ENCODE data around the gene RAP1GDS1. TPM values are rescaled to one million over a fixed set of nuclear protein-coding genes. Genes with fewer than 3 reads are reported as not detected.
A peak's percentile ranks its signal among the peaks of the same experiment; 100 is the strongest.
"Not testable (repeated sequence)": the region's sequence is repeated elsewhere in the genome, so short reads cannot be mapped to it uniquely, and the experiment has no call there.

Gene RAP1GDS1
- total RNA-seq, 1 donor from 2014 or later = 66.3 TPM

DNA sequence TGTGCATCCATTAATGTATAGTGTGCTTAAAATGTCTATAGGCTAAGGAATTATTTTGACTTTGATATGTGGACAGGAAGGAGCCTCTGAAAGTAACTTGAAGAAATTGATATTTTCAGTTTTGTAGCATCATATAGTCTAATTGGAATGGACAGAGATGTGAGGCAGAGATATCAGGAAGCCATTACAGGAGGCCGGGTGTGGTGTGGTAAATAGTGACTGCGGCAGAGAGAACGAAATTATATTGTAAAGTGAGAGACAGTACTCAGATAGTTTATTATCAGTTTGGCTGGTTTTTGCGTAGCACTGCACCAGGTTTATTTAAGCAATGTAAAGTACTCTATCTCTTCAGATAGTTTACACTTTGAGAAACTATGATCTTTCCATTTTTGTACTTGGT lies 98.5 kb downstream of the RAP1GDS1 start:
- no peak overlapping the region for H3K4me3 ChIP-seq (ENCODE audit: low read depth, low read length)
- no peaks in the 10 kb centered on the region for H3K36me3 ChIP-seq (ENCODE audit: control insufficient read depth, insufficient read depth, low read length)
- H3K27me3 ChIP-seq (ENCODE audit: control insufficient read depth, insufficient read depth, low read length) = no peaks in the 10 kb centered on the region
- DNase-seq (ENCODE audit: low read depth) (no peak), FAIRE-seq (no peak)
- TF ChIP-seq, protein P1, sequence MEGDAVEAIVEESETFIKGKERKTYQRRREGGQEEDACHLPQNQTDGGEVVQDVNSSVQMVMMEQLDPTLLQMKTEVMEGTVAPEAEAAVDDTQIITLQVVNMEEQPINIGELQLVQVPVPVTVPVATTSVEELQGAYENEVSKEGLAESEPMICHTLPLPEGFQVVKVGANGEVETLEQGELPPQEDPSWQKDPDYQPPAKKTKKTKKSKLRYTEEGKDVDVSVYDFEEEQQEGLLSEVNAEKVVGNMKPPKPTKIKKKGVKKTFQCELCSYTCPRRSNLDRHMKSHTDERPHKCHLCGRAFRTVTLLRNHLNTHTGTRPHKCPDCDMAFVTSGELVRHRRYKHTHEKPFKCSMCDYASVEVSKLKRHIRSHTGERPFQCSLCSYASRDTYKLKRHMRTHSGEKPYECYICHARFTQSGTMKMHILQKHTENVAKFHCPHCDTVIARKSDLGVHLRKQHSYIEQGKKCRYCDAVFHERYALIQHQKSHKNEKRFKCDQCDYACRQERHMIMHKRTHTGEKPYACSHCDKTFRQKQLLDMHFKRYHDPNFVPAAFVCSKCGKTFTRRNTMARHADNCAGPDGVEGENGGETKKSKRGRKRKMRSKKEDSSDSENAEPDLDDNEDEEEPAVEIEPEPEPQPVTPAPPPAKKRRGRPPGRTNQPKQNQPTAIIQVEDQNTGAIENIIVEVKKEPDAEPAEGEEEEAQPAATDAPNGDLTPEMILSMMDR (IDR thresholded peaks at IDR 0.05; ENCODE audit: insufficient read depth, low read length, severe bottlenecking) = no peak

DNA sequence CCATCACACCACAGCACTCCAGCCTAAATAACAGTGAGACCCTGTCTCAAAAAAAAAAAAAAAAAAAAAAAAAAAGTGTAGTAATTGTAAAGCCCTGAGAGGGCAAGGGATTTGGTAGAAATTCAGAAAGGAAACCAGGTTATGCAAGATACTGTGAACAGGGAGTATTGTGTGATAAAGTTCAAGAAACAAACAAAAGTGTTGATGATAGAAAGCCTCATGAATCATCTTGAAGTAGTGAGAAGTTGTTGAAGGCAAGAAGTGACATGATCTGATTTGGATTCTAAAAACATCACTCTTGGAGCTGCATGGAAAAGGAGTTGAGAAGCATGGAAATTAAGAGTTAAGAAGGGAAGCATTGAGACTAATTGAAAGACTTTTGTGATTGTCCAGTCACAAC lies 102.2 kb downstream of the RAP1GDS1 start:
- Histone ChIP-seq H3K4me3 (ENCODE audit: low read depth, low read length) (no peak overlapping the region), H3K27me3 (ENCODE audit: control insufficient read depth, insufficient read depth, low read length) (no peaks in the 10 kb centered on the region), H3K36me3 (ENCODE audit: control insufficient read depth, insufficient read depth, low read length) (peaks cover 1% of the 10 kb centered on the region)
- TF ChIP-seq, protein P1 (IDR thresholded peaks at IDR 0.05; ENCODE audit: insufficient read depth, low read length, severe bottlenecking) = no peak
- FAIRE-seq = no peak
- DNase-seq (ENCODE audit: low read depth) = peak; percentile 87

DNA sequence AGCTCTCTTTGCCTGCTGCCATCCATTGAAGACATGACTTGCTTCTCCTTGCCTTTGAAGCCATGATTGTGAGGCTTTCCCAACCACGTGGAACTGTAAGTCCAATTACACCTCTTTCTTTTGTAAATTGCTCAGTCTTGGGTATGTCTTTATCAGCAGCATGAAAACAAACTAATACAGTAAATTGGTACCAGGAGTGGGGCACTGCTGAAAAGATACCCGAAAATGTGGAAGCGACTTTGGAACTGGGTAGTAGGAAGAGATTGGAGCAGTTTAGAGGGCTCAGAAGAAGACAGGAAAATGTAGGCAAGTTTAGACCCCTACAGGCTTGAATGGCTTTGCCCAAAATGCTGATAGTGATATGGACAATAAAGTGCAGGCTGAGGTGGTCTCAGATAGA lies 105.1 kb downstream of the RAP1GDS1 start:
- FAIRE-seq; DNase-seq (ENCODE audit: low read depth); H3K4me3 ChIP-seq (ENCODE audit: low read depth, low read length); H3K27me3 ChIP-seq (ENCODE audit: control insufficient read depth, insufficient read depth, low read length); H3K36me3 ChIP-seq (ENCODE audit: control insufficient read depth, insufficient read depth, low read length): not testable (repeated sequence)

DNA sequence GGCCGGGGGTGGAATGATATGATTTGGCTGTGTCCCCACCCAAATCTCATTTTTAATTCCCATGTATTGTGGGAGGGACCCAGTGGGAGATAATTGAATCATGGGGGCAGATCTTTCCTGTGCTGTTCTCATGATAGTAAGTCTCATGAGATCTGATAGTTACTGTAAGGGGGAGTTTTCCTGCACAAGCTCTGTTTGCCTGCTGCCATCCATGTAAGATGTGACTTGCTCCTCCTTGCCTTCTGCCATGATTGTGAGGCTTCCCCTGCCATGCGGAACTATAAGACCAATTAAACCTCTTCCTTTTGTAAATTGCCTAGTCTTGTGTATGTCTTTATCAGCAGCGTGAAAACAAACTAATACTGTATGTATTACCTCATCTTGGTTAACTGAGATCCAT lies 106.8 kb downstream of the RAP1GDS1 start:
- FAIRE-seq; H3K27me3 ChIP-seq (ENCODE audit: control insufficient read depth, insufficient read depth, low read length); DNase-seq (ENCODE audit: low read depth); H3K36me3 ChIP-seq (ENCODE audit: control insufficient read depth, insufficient read depth, low read length); H3K4me3 ChIP-seq (ENCODE audit: low read depth, low read length): not testable (repeated sequence)

DNA sequence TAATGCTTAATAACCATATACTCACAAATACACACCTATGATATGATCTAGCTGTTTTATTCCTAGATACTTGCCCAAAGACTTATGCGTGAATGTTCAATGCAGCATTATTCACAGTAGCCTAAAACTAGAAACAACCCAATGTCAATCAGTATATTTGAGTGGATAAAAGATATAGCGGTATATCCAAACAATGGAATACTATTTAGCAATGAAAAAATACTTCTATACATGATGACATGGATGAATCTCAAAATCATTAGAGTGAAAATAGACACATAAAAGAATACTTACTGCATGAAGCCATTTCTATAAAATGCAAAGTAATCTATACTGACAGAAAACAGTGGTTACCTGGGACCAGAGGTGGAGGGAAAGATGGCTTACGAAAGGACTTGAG lies 108.1 kb downstream of the RAP1GDS1 start:
- Histone ChIP-seq H3K4me3 (ENCODE audit: low read depth, low read length) (no peak overlapping the region), H3K27me3 (ENCODE audit: control insufficient read depth, insufficient read depth, low read length) (no peaks in the 10 kb centered on the region), H3K36me3 (ENCODE audit: control insufficient read depth, insufficient read depth, low read length) (peaks cover 1% of the 10 kb centered on the region)
- TF ChIP-seq, protein P1 (IDR thresholded peaks at IDR 0.05; ENCODE audit: insufficient read depth, low read length, severe bottlenecking) = no peak
- FAIRE-seq (no peak), DNase-seq (ENCODE audit: low read depth) (no peak)

DNA sequence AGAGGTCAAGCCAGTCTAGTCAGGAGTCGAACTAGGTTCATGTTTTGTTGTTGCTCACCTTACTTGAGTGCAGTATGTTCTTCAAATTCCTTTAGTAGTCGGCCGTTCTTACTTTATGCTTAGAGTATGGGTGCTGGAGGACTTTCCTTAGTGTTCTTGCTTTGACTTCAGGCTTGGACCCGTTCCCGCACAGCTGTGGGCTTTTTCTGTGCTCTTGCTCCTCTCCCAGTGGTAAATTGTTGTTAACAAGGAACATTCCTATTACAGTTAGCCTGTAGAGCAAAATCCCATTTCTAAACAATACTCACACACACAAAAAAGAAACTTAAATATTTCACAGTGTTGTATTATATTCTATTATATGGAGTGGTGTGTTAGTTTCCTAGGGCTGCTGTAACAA lies 113.5 kb downstream of the RAP1GDS1 start:
- FAIRE-seq = no peak
- Histone ChIP-seq H3K36me3 (ENCODE audit: control insufficient read depth, insufficient read depth, low read length) (no peaks in the 10 kb centered on the region), H3K27me3 (ENCODE audit: control insufficient read depth, insufficient read depth, low read length) (no peaks in the 10 kb centered on the region), H3K4me3 (ENCODE audit: low read depth, low read length) (no peak overlapping the region)
- DNase-seq (ENCODE audit: low read depth) = no peak
- TF ChIP-seq, protein P1 (IDR thresholded peaks at IDR 0.05; ENCODE audit: insufficient read depth, low read length, severe bottlenecking) = no peak

DNA sequence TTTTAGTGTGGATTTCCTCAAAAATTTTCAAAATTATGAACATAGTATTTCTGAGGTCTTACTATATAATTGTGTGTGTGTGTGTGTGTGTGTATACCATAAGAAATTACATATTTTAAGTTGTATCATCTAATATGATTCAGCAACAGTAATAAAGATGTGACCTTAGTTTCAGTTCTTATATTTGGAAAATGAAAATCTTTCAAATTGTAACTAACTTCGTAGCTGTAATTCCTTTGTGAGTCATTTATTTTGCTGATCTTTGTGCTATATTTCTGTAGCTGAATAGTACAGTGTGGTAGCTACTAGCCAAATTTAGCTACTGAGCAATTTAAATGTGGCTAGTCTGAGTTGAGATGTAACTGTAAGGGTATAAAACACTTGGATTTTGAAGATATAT lies 116.4 kb downstream of the RAP1GDS1 start:
- no peaks in the 10 kb centered on the region for H3K36me3 ChIP-seq (ENCODE audit: control insufficient read depth, insufficient read depth, low read length)
- FAIRE-seq = no peak
- H3K27me3 ChIP-seq (ENCODE audit: control insufficient read depth, insufficient read depth, low read length) = no peaks in the 10 kb centered on the region
- TF ChIP-seq, protein P1 (IDR thresholded peaks at IDR 0.05; ENCODE audit: insufficient read depth, low read length, severe bottlenecking) = no peak
- no peak overlapping the region for H3K4me3 ChIP-seq (ENCODE audit: low read depth, low read length)
- no peak for DNase-seq (ENCODE audit: low read depth)

Data from bronchial epithelial cell (primary cell).